Urinary bladder (tissue), 4 donors: ENCODE data around the gene C1QTNF9B. TPM values are rescaled to one million over a fixed set of nuclear protein-coding genes. Genes with fewer than 3 reads are reported as not detected.

ENCODE experiments used
- DNase-seq: peaks from one replicate; pipeline ENCODE4 v3.0.0-alpha.2; 2015; ENCODE audit errors: extremely low spot score
- H3K27ac ChIP-seq: one replicate; pipeline ENCODE4 v1.5.1; 2013; ENCODE audit warnings: low read depth, mild to moderate bottlenecking, moderate library complexity
- H3K36me3 ChIP-seq: one replicate; pipeline ENCODE4 v1.6.1; 2013; ENCODE audit warnings: mild to moderate bottlenecking, moderate library complexity; ENCODE audit not compliant: insufficient read depth
- H3K4me1 ChIP-seq: one replicate; pipeline ENCODE4 v1.6.1; 2013; ENCODE audit warnings: mild to moderate bottlenecking, moderate library complexity; ENCODE audit not compliant: insufficient read depth
- H3K4me3 ChIP-seq: one replicate; pipeline ENCODE4 v1.5.1; 2013; ENCODE audit warnings: low read depth, low read length
- WGBS: extraction: QIAGEN DNeasy Blood & Tissue Kit; methylation state at CpG from one replicate; pipeline ENCODE4 v1.1.7; 2013; 5-methylcytosine and 5-hydroxymethylcytosine counted together
- polyA plus RNA-seq: library from polyadenylated mRNA; stranded (reverse); fragments of 200-250 nt; gene quantifications from one replicate; pipeline ENCODE4 v1.2.3, GENCODE V29; 2013
- total RNA-seq: library from RNA; depleted of rRNA; stranded (reverse); fragments of >200 nt; gene quantifications from one replicate; pipeline ENCODE4 v1.2.3, GENCODE V29; 2014
- donor health status: healthy with polysubstance abuse.
- donor health status: healthy.

The C1QTNF9B gene
- total and polyA plus RNA-seq, 2 donors, result 0.49 to 0.58 TPM

DNA sequence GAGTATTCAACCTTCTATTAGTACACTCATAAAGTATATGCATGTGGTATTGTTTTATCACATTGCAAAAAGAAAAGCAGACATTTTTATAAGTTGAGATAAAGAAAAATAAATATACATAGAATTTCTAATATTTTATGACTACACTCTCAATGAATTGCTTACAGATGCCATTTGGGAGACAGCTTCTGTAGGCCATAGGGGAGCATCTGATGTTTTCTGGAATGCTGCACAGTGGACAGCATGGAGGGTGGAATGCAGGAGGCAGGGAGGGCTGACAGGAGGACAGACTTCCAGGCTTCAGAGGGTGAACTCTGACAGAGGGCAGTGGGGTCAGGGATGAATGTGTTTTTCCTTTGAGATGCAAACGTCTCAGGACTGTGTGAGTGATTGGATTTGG lies 53.9 kb downstream of the C1QTNF9B start:
- H3K4me3 ChIP-seq, result no peak overlapping the region
- 77% methylated on average over 1 of the region's 1 CpG for WGBS
- H3K4me1 ChIP-seq, result no peaks in the 10 kb centered on the region
- no peak overlapping the region for H3K27ac ChIP-seq
- no peaks in the 10 kb centered on the region for H3K36me3 ChIP-seq
- no peak for DNase-seq

DNA sequence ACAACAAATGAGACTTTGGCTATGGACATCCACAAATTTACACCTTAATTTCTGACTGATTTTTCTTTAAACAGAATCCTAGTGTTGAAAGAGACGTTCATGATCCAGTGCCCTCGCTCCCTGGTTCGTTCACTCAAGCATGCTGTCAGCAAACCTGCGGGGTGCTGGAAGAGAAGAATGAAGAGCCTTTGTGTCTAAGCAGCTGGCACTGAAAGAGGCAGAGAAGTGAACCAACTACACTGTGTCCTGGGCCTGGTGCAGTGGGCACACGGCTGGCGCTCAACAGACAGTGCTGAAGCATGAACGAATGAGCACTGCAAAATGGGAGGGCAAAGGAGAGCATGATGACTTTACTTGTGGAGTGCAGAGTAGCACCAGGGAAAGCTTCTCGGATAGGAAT lies 54.9 kb downstream of the C1QTNF9B start:
- H3K27ac ChIP-seq, result no peak overlapping the region
- no peaks in the 10 kb centered on the region for H3K36me3 ChIP-seq
- no peaks in the 10 kb centered on the region for H3K4me1 ChIP-seq
- H3K4me3 ChIP-seq, result no peak overlapping the region
- WGBS, result 97% methylated on average over 8 of the region's 8 CpGs
- DNase-seq, result no peak

Other genes starting within 250 kb of the C1QTNF9B start
- 12.6 TPM for gene MIPEP, start 8.1 kb downstream of the C1QTNF9B start, total RNA-seq
- 16.6 TPM for gene MIPEP, start 8.1 kb downstream of the C1QTNF9B start, polyA plus RNA-seq